Nephron (organoid): ENCODE results near the gene SRL.
A peak's percentile ranks its signal among the peaks of the same experiment; 100 is the strongest.

ENCODE experiments used
- H3K27ac Mint-ChIP-seq, 3 experiments: 2 replicates each; pipeline ENCODE4 v1.8.0; 2020; ENCODE audit warnings: mixed read lengths in 3 of 3, mild to moderate bottlenecking in 2 of 3, moderate library complexity in 1 of 3
- H3K27me3 Mint-ChIP-seq: 2 replicates; pipeline ENCODE4 v1.8.0; 2021; ENCODE audit warnings: low read depth, mild to moderate bottlenecking, moderate library complexity, mixed read lengths
- H3K36me3 Mint-ChIP-seq: 2 replicates; pipeline ENCODE4 v1.8.0; 2020; ENCODE audit warnings: low read depth, mixed read lengths
- H3K4me1 Mint-ChIP-seq: 2 replicates; pipeline ENCODE4 v1.8.0; 2020; ENCODE audit warnings: mixed read lengths
- H3K4me3 Mint-ChIP-seq, 3 experiments: 2 replicates each; pipeline ENCODE4 v1.8.0; 2020; ENCODE audit warnings: mild to moderate bottlenecking in 3 of 3, mixed read lengths in 3 of 3, moderate library complexity in 2 of 3
- H3K9me3 Mint-ChIP-seq: 2 replicates; pipeline ENCODE4 v1.8.0; 2020; ENCODE audit warnings: mixed read lengths
- CTCF ChIP-seq, 3 experiments: fragments of 200-600 bp; sonication (generic); IDR thresholded peaks; one replicate each; pipeline ENCODE4 v1.5.0; 2021; ENCODE audit warnings: antibody characterized with exemption in 3 of 3; ENCODE audit not compliant: unreplicated experiment in 3 of 3

SRL gene

GRCh38 chr16:4265676-4266075 is 23.8 kb upstream of the SRL start:
- Mint-ChIP-seq H3K4me1 (peaks cover 20% of the 10 kb centered on the region), H3K36me3 (peaks cover 12% of the 10 kb centered on the region), H3K9me3 (no peaks in the 10 kb centered on the region), H3K4me3 (no peak overlapping the region), H3K27me3 (no peaks in the 10 kb centered on the region), H3K27ac (peak overlapping the region; percentile 78 to 92 (median 88))
- TF ChIP-seq CTCF (IDR thresholded peaks at IDR 0.05; ENCODE audit: unreplicated experiment in 3 of 3) = no peak

- TF ChIP-seq CTCF (IDR thresholded peaks at IDR 0.05; ENCODE audit: unreplicated experiment in 3 of 3) = no peak
- Mint-ChIP-seq H3K4me3 (no peak overlapping the region), H3K27me3 (no peaks in the 10 kb centered on the region), H3K9me3 (no peaks in the 10 kb centered on the region), H3K27ac (peak overlapping the region; percentile 76 to 89 (median 88)), H3K4me1 (peaks cover 18% of the 10 kb centered on the region), H3K36me3 (peaks cover 16% of the 10 kb centered on the region)
These were observed 22.7 kb upstream of the SRL start for GRCh38 chr16:4264546-4264945.

GRCh38 chr16:4263504-4264436 is 21.9 kb upstream of the SRL start:
- Mint-ChIP-seq H3K4me1 (peaks cover 18% of the 10 kb centered on the region), H3K27me3 (no peaks in the 10 kb centered on the region), H3K4me3 (peak overlapping the region; percentile 36 to 41 (median 37)), H3K36me3 (peaks cover 16% of the 10 kb centered on the region), H3K9me3 (no peaks in the 10 kb centered on the region), H3K27ac (peak overlapping the region; percentile 76 to 89 (median 88))
- TF ChIP-seq CTCF (IDR thresholded peaks at IDR 0.05; ENCODE audit: unreplicated experiment in 3 of 3) = no peak

GRCh38 chr16:4262303-4262835 is 20.5 kb upstream of the SRL start:
- no peaks in the 10 kb centered on the region for H3K9me3 Mint-ChIP-seq
- peaks cover 14% of the 10 kb centered on the region for H3K36me3 Mint-ChIP-seq
- TF ChIP-seq CTCF (IDR thresholded peaks at IDR 0.05; ENCODE audit: unreplicated experiment in 3 of 3) = no peak
- H3K27ac Mint-ChIP-seq = no peak overlapping the region
- H3K27me3 Mint-ChIP-seq = no peaks in the 10 kb centered on the region
- H3K4me3 Mint-ChIP-seq = peak overlapping the region in 1 of 3 experiments; percentile 8
- peaks cover 18% of the 10 kb centered on the region for H3K4me1 Mint-ChIP-seq

GRCh38 chr16:4261557-4262172 is 19.8 kb upstream of the SRL start:
- Mint-ChIP-seq H3K27ac (peak overlapping the region in 1 of 3 experiments; percentile 82), H3K4me1 (peaks cover 18% of the 10 kb centered on the region), H3K4me3 (peak overlapping the region in 1 of 3 experiments; percentile 38), H3K9me3 (no peaks in the 10 kb centered on the region), H3K27me3 (no peaks in the 10 kb centered on the region), H3K36me3 (peaks cover 14% of the 10 kb centered on the region)
- TF ChIP-seq CTCF (IDR thresholded peaks at IDR 0.05; ENCODE audit: unreplicated experiment in 3 of 3) = peak; percentile 88 to 95 (median 93)
